GM12892 (cell line): ENCODE measurements around the gene USP40.
"Not testable (repeated sequence)": the region's sequence is repeated elsewhere in the genome, so short reads cannot be mapped to it uniquely, and the experiment has no call there.

ENCODE experiments used
- POLR2A ChIP-seq: IDR thresholded peaks from 2 replicates; pipeline ENCODE4 v1.6.1; 2011; ENCODE audit warnings: low read depth, low read length, control low read depth
- POLR2AphosphoS5 ChIP-seq: IDR thresholded peaks from 2 replicates; pipeline ENCODE4 v1.6.1; 2011; ENCODE audit warnings: low read depth, low read length, control low read depth

GRCh38 chr2:233577341-233577740 is 10.8 kb upstream of the USP40 start:
- TF ChIP-seq POLR2A, POLR2AphosphoS5: not testable (repeated sequence)
